ENCODE measurements around the gene ELOB.

Gene ELOB

GRCh38 chr16:2770057-2770951 lies 6.8 kb downstream of the ELOB start:
- TF ChIP-seq ZNF565 (CRISPR knock-in tag; conservative IDR thresholded peaks at IDR 0.05; ENCODE audit: low read depth) (no peak), ZFP30 (CRISPR knock-in tag; IDR thresholded peaks at IDR 0.05) (no peak), ARNTL (CRISPR knock-in tag; IDR thresholded peaks at IDR 0.05; ENCODE audit: borderline replicate concordance, low read depth) (no peak), TOX (CRISPR knock-in tag; IDR thresholded peaks at IDR 0.05; ENCODE audit: borderline replicate concordance) (no peak), ZNF70 (CRISPR knock-in tag; IDR thresholded peaks at IDR 0.05) (no peak), CSDC2 (CRISPR knock-in tag; IDR thresholded peaks at IDR 0.05) (no peak), ZC3H10 (CRISPR knock-in tag; IDR thresholded peaks at IDR 0.05) (no peak), PATZ1 (CRISPR knock-in tag; IDR thresholded peaks at IDR 0.05; ENCODE audit: borderline replicate concordance) (no peak), RARB (CRISPR knock-in tag; IDR thresholded peaks at IDR 0.05) (no peak), TCF4 (CRISPR knock-in tag; IDR thresholded peaks at IDR 0.05; ENCODE audit: borderline replicate concordance) (no peak), ESRRG (CRISPR knock-in tag; IDR thresholded peaks at IDR 0.05) (no peak), ZFP3 (CRISPR knock-in tag; IDR thresholded peaks at IDR 0.05) (no peak), GLIS3 (CRISPR knock-in tag; IDR thresholded peaks at IDR 0.05) (no peak), CSRNP3 (CRISPR knock-in tag; IDR thresholded peaks at IDR 0.05) (no peak), POU6F1 (CRISPR knock-in tag; IDR thresholded peaks at IDR 0.05; ENCODE audit: borderline replicate concordance, low read depth) (no peak), BACH2 (CRISPR knock-in tag; IDR thresholded peaks at IDR 0.05; ENCODE audit: borderline replicate concordance) (no peak), CREB5 (CRISPR knock-in tag; IDR thresholded peaks at IDR 0.05; ENCODE audit: low read depth) (no peak), ISL1 (CRISPR knock-in tag; IDR thresholded peaks at IDR 0.05) (no peak), PPARA (CRISPR knock-in tag; IDR thresholded peaks at IDR 0.05; ENCODE audit: borderline replicate concordance) (no peak), SNAI2 (CRISPR knock-in tag; IDR thresholded peaks at IDR 0.05) (no peak)
- ATAC-seq: peak; percentile 12

GRCh38 chr16:2769675-2770056 lies 7.4 kb downstream of the ELOB start:
- TF ChIP-seq SNAI2 (CRISPR knock-in tag; IDR thresholded peaks at IDR 0.05) (no peak), PATZ1 (CRISPR knock-in tag; IDR thresholded peaks at IDR 0.05; ENCODE audit: borderline replicate concordance) (no peak), CSRNP3 (CRISPR knock-in tag; IDR thresholded peaks at IDR 0.05) (no peak), GLIS3 (CRISPR knock-in tag; IDR thresholded peaks at IDR 0.05) (no peak), TCF4 (CRISPR knock-in tag; IDR thresholded peaks at IDR 0.05; ENCODE audit: borderline replicate concordance) (no peak), ISL1 (CRISPR knock-in tag; IDR thresholded peaks at IDR 0.05) (no peak), ZNF565 (CRISPR knock-in tag; conservative IDR thresholded peaks at IDR 0.05; ENCODE audit: low read depth) (no peak)
- ATAC-seq: peak; percentile 1; the same call in 2 of the 3 replicates
